ENCODE data around the gene SH3BGRL.
A peak's percentile ranks its signal among the peaks of the same experiment; 100 is the strongest.

The SH3BGRL gene

DNA sequence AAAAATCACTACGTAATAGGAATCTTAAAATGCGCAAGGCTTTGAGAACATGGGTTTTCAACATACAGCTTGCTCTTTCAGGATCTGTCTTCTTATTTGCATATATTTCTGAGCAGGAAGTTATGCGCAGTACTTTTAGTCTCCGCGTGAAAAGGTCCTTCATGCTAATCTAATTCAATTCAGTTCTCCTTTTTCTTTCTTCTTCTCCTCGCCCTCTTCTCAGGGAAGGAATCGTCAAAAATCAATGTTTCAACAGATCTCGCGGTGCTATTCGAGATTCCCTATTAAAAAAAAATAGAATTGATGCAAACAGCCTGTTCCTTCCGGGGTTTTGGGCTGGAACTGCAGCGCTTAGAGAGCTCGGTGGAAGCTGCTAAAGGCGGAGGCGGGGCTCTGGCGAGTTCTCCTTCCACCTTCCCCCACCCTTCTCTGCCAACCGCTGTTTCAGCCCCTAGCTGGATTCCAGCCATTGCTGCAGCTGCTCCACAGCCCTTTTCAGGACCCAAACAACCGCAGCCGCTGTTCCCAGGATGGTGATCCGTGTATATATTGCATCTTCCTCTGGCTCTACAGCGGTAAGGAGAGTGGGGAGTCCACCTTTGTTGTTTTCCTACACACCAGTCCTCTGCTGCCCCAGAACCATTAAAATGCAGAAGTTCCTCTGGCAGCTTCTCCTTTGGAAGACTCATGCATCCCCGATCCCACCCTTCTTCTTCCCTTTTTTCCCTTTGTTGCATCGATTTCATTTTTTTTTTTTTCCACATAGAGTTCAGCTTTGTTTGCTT lies at the start of gene SH3BGRL, which contains the start of gene HMGN5:
TSS of gene SH3BGRL (plus strand) at position 432 of the 785 bp plus-strand sequence. CDS start at position 531, 99 bp downstream.
TSS of gene HMGN5 (minus strand) at position 243 of the 785 bp plus-strand sequence. CDS start 80,364 bp downstream, outside the sequence.
- DNase-seq, result no peak

DNA sequence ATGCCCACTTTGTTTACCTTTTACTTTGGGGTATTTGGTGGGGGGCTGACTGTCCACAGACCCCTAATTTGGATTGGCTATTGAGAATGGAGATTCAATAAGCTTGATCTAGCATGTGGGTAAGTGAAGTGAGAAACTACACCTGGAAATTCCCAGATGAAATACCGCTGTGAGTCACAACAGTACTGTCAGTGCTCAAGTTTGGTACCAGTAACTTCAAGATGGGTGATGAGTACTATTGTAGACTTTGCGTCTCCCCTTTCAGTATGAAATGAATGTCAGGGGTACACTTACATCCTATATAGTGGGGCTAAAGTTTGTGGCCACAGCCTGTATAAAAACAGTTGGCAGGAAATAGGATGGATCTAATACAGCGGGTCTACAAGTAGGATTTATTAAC lies 33.5 kb upstream of the SH3BGRL start:
- no peak for DNase-seq

DNA sequence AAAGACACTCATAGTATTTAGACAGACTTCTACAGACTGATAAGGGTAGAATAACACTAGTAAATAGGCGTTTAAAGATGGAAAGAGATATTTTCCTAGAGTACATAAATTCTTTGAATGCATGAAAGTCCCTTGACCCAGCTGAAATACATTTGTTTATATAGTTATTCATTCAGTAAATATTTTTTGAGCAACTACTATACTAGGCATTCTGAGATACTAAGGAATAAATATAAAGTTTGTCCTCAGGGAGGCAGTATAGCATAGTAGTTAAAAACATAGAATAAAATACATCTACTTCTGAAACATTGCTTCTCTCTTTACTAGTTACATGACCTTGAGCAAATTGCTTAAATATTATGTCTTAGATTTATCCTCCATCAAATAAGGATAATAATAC lies 27.6 kb upstream of the SH3BGRL start:
- DNase-seq, result peak; percentile 1

DNA sequence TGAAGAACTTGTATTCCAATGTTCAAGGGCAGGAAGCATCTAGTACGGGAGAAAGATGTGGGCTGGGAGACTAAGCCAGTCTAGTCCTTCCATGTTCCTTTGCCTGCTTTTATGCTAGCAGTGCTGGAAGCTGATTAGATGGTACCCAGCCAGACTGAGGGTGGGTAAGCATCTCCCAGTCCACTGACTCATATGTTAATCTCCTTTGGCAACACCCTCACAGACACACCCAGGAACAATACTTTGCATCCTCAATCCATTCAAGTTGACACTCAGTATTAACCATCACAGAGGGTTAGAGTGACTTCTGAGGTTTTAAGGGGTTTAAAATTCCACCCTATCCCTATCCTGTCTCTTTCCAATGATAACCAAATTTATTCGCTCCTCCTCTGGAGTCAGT lies 6.6 kb upstream of the SH3BGRL start:
- DNase-seq, result no peak

DNA sequence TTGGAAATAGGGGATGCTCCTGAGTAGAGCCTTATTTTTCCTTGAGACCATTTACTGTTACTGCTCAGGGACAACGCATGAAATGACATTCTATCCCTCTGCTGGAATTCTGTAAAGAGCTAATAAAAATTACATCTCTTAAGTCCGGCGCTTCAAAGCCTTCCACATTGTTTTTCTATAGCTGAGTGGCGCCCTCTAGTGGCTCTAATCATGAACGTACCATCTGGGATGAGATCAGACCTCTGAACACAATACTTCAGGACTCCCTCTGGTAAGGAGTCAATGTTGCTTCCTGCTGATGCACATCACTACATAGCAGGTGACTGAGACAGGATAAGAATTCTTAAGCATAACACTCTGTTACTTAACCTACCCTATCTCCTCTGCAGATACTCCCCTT lies 6.2 kb upstream of the SH3BGRL start:
- no peak for DNase-seq

DNA sequence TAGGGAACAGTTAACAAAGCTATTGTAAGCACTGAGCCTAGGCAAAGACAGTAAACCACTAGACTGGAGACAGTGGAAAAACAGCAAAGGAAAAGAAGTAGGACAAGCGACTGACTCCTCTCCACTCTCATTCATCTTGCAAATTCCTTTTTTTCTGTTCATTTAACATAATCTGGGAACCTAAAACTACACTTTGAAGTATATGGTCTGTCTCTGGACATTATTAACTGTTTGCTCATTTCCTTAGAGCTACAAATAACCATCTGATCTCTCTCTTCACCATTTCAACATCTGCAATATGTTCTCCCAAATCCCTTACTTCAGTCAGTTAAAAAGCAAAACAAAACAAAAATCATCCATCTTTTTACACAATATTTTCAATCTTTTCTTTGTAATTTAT lies 831 bp upstream of the SH3BGRL start:
- DNase-seq, result no peak

DNA sequence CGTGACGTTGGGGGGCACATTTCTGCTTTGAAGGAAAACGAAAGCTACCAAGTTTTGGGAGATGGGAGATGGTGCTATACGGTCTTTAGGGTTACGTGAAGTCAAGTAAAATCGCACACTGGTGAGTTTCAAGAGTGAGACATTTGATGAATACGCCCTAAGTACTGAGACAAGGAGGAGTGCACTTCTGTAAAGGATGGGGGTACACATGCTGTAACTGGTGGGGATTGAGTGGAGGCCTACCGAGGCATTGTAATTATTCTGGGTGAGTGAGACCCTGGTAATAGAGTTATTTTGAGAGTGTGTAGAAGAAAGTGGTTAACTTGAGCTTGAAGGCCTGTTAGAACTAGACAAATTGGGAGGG lies 536 bp downstream of the SH3BGRL start:
- no peak for DNase-seq

DNA sequence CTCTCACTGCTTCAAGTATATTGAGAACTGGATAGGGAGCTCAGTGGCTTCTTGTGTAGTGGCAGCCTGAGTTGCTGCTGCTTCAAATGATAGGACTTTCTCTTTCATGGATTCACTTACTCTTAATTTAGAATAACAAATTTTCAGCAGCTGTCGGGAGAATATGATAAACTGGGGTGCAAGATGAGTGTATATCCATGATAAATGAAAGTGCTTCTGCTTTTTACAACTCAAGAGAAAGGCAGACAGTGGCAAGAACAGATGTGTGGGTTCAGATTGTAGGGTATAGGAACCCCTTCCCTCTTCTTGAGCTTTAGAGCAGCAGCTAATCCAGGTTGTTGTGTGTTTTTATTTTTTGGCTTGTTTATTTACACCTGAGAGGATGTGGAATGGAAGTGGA lies 1.0 kb downstream of the SH3BGRL start:
- no peak for DNase-seq

DNA sequence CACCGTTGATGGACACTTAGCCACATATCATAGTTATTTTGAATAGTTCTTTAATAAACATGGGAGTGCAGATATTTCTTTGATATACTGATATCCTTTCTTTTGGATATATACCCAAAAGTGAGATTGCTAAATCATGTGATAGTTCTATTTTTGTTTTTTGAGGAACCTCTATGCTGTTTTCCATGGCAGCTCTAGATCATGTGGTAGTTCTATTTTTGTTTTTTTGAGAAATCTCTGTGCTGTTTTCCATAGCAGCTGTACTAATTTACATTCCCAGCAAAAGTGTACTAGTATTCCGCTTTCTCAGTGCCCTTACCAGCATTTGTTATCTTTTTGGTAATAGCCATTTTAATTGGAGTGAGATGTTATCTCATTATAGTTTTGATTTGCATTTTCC lies 3.6 kb downstream of the SH3BGRL start:
- no peak for DNase-seq

DNA sequence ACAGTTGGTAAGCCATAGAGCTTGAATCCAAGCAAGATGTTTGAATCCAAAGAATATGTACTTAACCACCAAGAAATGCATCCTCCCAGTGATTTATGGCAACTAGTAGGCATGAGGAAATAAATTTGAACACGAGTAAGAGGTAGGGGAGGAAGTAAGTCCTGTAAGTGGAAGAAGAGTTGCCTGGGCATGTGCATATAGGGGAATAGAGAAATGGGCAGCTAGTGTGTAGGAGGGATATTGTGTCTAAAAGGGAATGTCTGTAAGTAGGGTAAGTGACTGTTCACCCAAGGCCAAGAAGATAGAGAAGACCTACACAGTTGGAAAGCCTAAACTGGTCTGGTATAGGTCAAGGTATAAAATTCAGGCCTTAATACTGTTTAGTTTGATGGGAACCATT lies 4.6 kb downstream of the SH3BGRL start:
- no peak for DNase-seq

DNA sequence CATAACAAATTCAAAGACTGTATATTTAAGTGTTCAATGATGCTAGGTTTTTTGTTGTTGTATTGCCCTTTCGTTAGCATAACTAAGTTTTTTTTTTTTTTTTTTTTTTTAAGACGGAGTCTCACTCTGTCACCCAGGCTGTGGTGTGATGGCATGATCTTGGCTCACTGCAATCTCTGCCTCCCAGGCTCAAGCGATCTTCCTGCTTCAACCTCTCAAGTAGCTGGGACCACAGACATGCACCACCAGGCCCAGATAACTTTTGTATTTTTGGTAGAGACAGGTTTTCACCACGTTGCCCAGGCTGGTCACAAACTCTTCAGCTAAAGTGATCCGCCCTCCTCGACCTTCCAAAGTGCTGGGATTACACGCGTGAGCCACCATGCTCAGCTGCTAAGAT lies 7.0 kb downstream of the SH3BGRL start:
- no peak for DNase-seq

DNA sequence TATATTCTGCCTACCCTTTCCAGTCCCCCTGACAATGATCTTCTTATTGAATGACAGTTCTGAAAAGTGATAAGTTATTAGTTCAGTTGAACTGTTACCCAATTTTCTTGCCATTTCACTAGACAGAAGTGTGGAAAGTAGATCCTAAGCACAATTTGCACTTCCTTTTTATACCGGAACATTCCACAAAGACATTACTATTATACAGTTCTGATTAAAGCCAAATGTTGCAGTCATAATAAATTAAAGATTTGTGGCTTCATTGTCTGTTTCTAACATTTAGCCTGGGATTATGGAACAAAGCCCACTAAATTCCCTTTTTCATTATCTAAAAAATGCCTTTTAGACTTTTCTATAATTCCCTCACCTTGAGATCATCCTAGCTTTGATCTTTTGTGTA lies 13.8 kb downstream of the SH3BGRL start:
- no peak for DNase-seq

DNA sequence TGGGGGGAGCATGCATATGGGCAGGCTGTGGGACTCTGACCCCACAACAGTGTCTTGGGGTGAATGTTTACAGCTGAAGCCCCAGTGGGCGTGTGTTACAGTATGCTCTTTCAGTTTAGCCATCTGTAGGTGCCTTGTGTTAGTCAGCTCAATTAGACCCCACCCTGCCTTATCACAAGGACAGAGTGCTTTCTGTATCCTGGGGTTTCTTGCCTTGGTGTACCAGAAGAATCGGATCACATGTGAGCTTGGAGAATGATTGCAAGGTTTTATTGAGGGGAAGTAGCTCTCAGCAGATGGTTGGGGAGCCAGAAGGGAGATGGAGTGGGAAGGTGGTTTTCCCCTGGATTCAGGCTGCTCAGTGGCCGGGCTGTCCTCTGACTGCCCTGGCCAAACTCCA lies 27.3 kb downstream of the SH3BGRL start:
- no peak for DNase-seq

DNA sequence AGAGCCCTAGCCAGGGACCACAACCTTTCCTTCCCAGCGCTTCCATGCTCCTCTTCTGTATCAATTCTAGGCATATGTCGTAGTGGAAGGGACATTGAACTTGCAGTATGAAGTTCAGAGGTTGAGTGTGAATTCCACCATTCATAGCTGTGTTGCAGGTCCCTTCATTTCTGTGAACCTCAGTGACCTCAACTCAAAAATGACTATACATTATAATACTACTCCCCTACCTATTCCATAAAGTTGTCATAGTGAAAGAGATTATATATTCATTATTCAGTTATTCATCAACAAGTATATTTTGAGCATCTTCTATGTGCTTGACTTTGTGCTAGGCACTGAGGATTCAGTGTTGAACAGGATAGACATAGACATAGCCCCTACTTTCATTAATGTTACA lies 28.0 kb downstream of the SH3BGRL start:
- no peak for DNase-seq

DNA sequence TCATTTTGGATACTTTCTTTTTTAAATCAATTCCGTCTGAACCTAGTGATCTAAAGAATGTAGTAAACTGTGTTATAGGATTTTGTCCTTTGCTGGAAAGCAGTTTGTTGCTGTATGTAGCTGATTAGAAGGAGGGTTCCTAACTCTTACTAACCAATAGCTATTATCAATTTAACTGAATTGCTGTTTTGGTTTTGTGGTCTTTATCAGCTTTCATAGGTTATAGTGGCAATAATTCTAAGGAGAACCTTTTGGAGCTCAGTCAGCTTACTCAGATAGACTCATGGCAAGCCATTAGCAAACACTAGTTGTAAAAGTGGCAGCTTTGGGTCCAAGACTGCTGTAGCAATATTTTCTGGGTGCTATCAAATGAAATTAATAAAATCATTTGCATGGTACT lies 29.6 kb downstream of the SH3BGRL start:
- DNase-seq, result no peak

DNA sequence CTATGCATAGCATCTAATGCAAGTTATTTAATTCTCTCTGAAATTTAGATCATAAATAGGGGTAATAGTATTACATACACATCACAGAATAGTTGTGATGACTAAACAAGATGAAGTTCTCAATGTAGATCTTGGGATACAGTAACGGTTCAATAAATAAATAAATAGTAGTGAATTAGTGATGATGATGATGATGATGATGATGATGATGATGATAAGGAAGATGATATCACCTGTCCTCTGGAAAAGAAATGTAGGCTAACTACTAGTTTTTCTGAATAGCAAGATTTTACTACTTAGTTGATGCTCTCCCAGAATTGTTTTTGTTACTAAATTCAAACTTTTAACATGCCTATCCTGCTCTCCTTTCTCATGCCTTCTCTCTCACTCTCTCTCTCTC lies 30.3 kb downstream of the SH3BGRL start:
- no peak for DNase-seq

DNA sequence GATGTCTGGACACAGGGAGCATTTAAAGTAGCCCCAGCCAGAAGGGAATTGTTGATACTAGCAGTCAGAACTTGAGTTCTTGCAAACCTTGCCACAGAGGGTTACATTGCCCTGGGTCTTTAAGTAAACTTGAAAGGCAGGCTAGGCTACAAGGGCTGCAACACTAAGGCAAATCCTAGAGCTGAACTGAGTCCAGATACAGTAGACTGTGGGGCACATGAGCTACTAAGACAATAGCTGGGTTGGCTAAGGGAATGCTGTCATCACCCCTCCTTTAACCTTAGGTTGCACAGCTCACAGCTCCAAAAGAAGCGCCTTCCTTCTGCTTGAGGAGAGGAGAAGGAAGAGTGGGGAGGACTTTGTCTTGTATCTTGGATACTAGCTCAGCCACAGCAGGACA lies 35.6 kb downstream of the SH3BGRL start:
- DNase-seq, result no peak

DNA sequence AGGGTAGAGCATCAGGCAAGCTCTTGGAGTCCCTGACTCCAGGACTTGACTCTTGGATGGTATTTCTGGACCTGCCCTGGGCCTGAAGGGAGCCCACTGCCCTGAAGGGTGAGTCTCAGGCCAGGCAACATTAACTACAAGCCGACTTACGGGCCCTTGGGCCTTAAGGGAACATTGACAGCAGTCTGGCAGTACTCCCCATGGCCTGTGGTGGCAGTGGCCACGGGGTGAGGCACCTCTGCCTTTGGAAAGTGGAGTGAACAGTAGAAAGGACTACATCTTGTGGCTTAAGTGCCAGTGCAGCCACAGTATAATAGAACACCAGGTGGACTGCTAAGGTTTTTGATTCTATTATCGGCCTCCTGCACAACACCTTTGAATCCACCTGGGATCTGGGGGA lies 36.3 kb downstream of the SH3BGRL start:
- no peak for DNase-seq

DNA sequence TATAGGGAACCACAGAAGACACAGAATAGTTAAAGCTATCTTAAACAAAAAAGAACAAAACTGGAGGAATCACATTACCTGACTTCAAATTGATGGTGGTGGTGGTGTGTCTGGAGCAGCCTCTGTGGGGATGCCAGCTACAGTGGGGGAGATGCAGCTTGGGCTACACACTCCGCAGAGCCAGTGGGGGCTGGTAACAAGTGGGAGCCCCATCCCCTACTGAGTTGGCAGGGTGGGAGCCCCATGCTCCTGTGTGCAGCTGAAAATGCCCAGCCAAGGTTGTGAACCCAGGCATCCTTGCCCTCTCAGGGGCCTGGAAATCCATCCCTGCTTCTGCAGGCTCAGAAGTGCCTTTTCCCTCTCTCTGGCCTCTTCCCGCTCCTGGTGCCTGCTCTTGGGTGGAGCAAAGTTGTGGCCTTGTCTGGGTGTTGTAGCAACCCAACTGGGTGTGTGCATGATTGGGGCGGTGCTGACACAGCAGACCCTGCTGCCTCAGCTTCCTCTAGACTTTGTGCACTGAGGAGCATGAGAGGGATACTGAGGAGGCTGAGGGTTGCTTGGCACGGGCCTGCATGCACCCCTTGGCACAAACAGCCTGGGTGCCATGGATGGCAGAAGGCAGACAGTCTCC lies 38.9 kb downstream of the SH3BGRL start:
- no peak for DNase-seq

DNA sequence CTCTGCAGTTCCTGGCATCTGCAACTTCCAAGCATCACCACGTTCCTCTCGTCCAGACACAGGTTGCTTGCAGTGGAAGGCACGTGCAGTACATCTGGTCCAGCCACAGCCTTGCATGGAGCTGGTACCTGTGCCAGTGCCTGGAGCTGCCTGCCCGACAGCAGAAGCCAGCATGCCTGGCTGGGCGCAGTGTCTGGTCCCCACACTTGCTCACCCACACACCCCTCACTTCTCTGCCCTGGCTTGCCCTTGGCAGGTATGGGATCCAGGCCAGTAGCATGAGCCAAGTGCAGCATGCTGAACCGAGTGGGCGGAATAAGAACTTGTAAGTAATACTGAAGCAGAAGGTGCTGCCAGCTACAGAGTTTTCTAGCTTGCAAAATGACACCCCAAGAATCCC lies 39.9 kb downstream of the SH3BGRL start:
- no peak for DNase-seq

DNA sequence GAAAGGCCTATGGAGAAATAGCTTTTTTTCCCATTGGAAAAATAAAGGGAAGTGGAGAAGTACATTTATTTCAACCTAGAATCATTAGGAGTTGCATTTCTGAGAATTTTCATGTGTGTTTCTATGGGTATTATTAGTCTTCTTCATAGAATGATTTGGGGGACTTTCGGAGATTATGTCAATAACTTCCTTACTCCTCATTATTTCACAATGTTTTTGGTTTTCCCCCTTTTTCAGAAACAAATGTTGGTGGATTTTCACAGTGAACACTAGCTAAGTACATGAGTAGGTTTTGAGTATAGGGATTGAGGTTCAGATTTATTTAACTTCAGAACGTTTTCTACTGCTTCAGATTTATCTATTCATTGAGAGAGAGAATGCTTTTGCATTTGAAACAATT lies 54.0 kb downstream of the SH3BGRL start:
- no peak for DNase-seq

DNA sequence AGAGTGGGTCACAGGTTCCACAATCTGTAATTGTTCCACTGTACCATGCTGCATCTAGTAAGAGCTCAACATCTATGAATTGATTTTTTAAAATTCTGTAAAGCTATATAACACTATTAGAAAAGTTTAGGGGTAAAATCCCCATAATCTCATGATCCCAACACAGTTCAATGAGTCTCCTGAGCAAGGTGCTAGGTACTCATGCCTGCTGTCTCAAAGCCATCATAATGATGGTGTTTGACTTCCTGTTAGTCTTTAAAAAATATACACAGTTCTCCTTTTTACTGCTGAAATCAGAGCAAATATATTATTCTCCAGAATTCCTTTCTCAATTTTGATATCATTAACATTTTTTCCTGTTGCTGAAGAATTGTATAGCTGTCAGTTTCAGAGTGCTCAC lies 55.9 kb downstream of the SH3BGRL start:
- DNase-seq, result no peak

DNA sequence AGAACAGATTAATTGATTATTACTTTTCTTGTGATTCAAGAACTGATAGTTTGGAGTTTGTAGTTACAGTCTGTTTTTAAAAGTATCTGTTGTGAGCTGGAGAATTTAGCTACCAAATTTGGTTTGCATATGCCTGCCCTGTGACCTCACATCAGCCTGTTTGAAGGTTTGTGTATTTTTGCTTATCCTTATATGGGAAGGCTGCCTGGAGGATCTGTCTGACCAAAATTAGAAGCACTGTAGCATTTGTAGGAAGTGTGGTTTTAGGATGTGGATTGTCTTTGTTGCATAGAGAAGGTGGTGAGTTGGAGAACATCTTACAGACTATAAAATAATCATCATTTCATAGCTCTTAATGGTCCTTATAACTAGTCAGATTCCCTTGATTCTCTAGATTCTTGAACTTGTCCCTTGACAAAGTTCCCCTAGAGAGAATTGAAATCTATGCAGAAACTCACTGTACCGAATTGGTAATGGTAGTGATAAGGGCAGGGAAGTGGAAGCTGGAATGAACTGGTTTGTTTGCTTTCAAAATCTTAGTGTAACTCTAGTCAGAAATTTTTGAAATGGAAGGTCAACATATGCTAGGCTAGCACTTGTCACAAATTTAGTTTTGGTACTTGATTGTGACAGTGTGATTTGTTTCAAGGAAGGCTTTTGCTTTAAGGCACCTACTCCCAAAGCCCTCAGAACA lies 57.3 kb downstream of the SH3BGRL start:
- no peak for DNase-seq

DNA sequence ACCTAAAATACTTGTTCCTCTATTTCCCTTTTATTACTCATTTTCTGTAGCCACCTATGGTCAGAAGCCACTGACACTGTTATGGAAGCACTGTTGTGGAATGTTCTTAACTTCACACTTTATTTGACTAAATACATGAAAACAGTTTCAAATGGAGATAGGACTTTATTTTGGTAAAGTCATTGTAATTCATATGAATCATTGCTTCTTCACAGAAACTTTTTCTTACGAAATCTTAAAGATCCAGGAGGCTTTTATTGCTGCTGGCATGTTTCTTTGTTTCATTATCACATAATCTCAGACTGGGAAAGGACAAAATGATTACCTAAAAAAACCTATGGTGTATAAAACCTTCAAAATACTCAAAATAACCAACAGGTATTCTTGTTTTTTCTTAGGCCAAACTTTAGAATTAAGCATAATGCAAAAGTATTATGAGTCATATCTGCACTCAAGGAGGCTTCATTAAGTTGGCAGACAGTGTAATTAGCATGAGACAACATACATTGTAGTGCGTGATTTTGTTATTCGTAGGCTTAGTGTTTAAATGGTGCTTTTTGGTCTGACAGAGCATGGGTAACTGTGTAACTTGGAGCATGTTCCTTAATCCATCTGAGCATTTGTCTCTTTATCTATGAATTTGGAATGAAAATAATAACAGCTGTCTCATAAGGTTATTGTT lies 58.0 kb downstream of the SH3BGRL start:
- DNase-seq, result no peak

All from NCI-H1417 treated with DMSO at 0.1 percent for 48 hours (cell line).